Fibroblast of lung (primary cell): Measurements from ENCODE around the gene SYT7.

Source experiments
- EZH2 ChIP-seq: IDR thresholded peaks from 2 replicates; pipeline ENCODE4 v1.5.1; 2012; ENCODE audit warnings: low read length, control low read depth, mild to moderate bottlenecking; ENCODE audit errors: missing control alignments
- TF ChIP-seq, protein P1 (sequence below), 2 donors: IDR thresholded peaks in 1 of 2; conservative IDR thresholded peaks in 1 of 2; 1 replicate in 1 of 2; 2 replicates in 1 of 2; pipeline ENCODE4 v1.5.1; 2011 to 2012; ENCODE audit warnings: low read length in 2 of 2, control low read depth in 1 of 2, inconsistent platforms in 1 of 2, low read depth in 1 of 2, mild to moderate bottlenecking in 1 of 2

DNA sequence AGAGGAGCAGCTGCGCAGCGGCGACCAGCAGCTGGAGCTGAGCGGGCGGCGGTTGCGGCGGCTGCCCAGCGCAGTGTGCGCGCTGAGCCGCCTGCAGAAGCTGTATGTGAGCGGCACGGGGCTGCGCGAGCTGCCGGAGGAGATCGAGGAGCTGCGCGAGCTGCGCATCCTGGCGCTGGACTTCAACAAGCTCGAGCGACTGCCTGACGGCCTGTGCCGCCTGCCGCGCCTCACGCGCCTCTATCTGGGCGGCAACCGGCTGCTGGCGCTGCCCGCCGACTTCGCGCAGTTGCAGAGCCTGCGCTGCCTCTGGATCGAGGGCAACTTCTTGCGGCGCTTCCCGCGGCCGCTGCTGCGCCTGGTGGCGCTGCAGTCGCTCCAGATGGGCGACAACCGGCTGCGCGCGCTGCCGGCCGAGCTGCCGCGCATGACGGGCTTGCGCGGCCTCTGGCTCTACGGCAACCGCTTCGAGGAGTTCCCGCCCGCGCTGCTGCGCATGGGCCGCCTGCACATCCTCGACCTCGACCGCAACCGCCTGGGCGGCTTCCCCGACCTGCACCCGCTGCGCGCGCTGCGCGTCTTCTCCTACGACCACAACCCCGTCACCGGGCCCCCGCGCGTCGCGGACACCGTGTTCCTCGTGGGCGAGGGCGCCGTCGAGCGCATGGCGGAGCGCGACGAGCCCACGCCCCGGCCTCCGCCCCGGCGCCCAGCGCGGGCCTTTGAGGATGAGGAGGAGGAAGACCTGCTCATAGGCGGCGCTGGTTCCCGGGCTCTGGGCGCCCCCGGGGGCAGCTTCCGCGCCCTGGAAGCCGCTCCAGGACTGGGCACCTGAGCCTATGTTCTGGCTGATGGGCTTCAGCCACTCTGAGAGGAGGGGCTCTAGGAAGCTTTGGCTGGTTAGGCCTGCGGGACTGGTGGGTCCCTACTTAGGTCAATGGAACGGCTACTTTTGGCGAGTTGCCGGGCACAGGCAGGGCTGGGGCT, 71.5 kb downstream of the SYT7 start:
- peak; percentile 47 for TF ChIP-seq EZH2
- TF ChIP-seq, protein P1, sequence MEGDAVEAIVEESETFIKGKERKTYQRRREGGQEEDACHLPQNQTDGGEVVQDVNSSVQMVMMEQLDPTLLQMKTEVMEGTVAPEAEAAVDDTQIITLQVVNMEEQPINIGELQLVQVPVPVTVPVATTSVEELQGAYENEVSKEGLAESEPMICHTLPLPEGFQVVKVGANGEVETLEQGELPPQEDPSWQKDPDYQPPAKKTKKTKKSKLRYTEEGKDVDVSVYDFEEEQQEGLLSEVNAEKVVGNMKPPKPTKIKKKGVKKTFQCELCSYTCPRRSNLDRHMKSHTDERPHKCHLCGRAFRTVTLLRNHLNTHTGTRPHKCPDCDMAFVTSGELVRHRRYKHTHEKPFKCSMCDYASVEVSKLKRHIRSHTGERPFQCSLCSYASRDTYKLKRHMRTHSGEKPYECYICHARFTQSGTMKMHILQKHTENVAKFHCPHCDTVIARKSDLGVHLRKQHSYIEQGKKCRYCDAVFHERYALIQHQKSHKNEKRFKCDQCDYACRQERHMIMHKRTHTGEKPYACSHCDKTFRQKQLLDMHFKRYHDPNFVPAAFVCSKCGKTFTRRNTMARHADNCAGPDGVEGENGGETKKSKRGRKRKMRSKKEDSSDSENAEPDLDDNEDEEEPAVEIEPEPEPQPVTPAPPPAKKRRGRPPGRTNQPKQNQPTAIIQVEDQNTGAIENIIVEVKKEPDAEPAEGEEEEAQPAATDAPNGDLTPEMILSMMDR (conservative IDR thresholded peaks at IDR 0.05 in 1 of 2, IDR thresholded peaks at IDR 0.05 in 1 of 2; ENCODE audit: low read depth in 1 of 2, low read length in 2 of 2) = peak in 1 of 2 donors; percentile 12
